A673 (cell line): Measurements from ENCODE around the gene MAGOH. TPM values are rescaled to one million over a fixed set of nuclear protein-coding genes. Genes with fewer than 3 reads are reported as not detected.

ENCODE experiments used
- BruUV-seq: library from RNA; stranded (reverse); fragments of 400-500 nt; replicated peaks from 2 replicates; lab custom pipeline; 2021; lab: Mats Ljungman, UMichigan
- CTCF ChIA-PET: fragments of 300-600 bp; sonication (Branson Sonifier 250); formaldehyde crosslinking; loops from one replicate; lab custom pipeline; 2022; ENCODE audit warnings: antibody characterized with exemption; lab: Charles Lee
- POLR2A ChIA-PET: fragments of 300-600 bp; sonication (Branson Sonifier 250); formaldehyde crosslinking; loops from one replicate; lab custom pipeline; 2022; ENCODE audit warnings: antibody characterized with exemption; ENCODE audit not compliant: low non-redundant PET; lab: Charles Lee
- DNase-seq: peaks from one replicate; pipeline ENCODE4 v3.0.0-alpha.2; 2015; ENCODE audit warnings: low spot score
- H3K27ac ChIP-seq: fragments of 200-600 bp; sonication (generic); 2 replicates; pipeline ENCODE4 v1.5.1; 2016; ENCODE audit warnings: mixed run types, low read depth, mild to moderate bottlenecking, mixed read lengths, antibody characterized with exemption, low read length; ENCODE audit not compliant: poor library complexity, severe bottlenecking
- H3K27me3 ChIP-seq: fragments of 200-600 bp; sonication (generic); replicated peaks from 2 replicates; pipeline ENCODE4 v1.6.1; 2017; ENCODE audit warnings: mixed run types, low read depth, mild to moderate bottlenecking, mixed read lengths, antibody characterized with exemption, low read length; ENCODE audit not compliant: insufficient read depth, poor library complexity
- H3K36me3 ChIP-seq: fragments of 200-600 bp; sonication (generic); 2 replicates; pipeline ENCODE4 v1.6.1; 2016; ENCODE audit warnings: mixed run types, mild to moderate bottlenecking, mixed read lengths, antibody characterized with exemption, low read length; ENCODE audit not compliant: insufficient read depth, poor library complexity, severe bottlenecking
- H3K4me1 ChIP-seq: fragments of 200-600 bp; sonication (generic); 2 replicates; pipeline ENCODE4 v1.6.1; 2017; ENCODE audit warnings: mixed run types, mild to moderate bottlenecking, mixed read lengths, antibody characterized with exemption, low read length; ENCODE audit not compliant: insufficient read depth, poor library complexity, severe bottlenecking
- H3K4me3 ChIP-seq: fragments of 200-600 bp; sonication (generic); 2 replicates; pipeline ENCODE4 v1.5.1; 2016; ENCODE audit warnings: low read depth, mixed run types, mild to moderate bottlenecking, mixed read lengths, low read length; ENCODE audit not compliant: poor library complexity, severe bottlenecking
- H3K9me3 ChIP-seq: fragments of 200-600 bp; sonication (generic); 2 replicates; pipeline ENCODE4 v1.6.1; 2016; ENCODE audit warnings: mixed run types, low read depth, mild to moderate bottlenecking, mixed read lengths, antibody characterized with exemption, low read length; ENCODE audit not compliant: poor library complexity, severe bottlenecking
- CTCF ChIP-seq: fragments of 300-800, 200-600 bp; sonication (generic); conservative IDR thresholded peaks from 2 replicates; pipeline ENCODE4 v1.5.1; 2017; ENCODE audit warnings: low read depth, mild to moderate bottlenecking, antibody characterized with exemption, low read length, moderate library complexity, mixed read lengths
- EZH2 ChIP-seq: fragments of 200-600 bp; sonication (generic); IDR thresholded peaks from 2 replicates; pipeline ENCODE4 v1.6.1; 2017; ENCODE audit warnings: borderline replicate concordance, low read depth, mild to moderate bottlenecking, mixed read lengths, antibody characterized with exemption, low read length; ENCODE audit not compliant: poor library complexity, severe bottlenecking
- intact Hi-C: fragments of 100-400 bp; cut with micrococcal nuclease; formaldehyde crosslinking; loops from one replicate; pipeline ENCODE4 v1.10.0; 2022; ENCODE audit not compliant: unreplicated experiment
- total RNA-seq: library from RNA; stranded (reverse); gene quantifications from 2 replicates; pipeline ENCODE4 v1.2.3, GENCODE V29; 2021

The MAGOH gene
- total RNA-seq, 1 experiment from 2014 or later: 76.3 TPM

- no TSS peak for BruUV-seq
- no peak for DNase-seq
Measured at GRCh38 chr1:53190210-53190611, 48.1 kb downstream of the MAGOH start.

GRCh38 chr1:53189061-53189460 lies 49.3 kb downstream of the MAGOH start:
- no peaks in the 10 kb centered on the region for H3K4me1 ChIP-seq
- TF ChIP-seq EZH2 (no peak), CTCF (no peak)
- CTCF ChIA-PET: no interaction called here
- no peaks in the 10 kb centered on the region for H3K27me3 ChIP-seq
- no peak overlapping the region for H3K4me3 ChIP-seq
- H3K36me3 ChIP-seq: no peaks in the 10 kb centered on the region
- no peak overlapping the region for H3K27ac ChIP-seq
- POLR2A ChIA-PET: no interaction called here
- no peaks in the 10 kb centered on the region for H3K9me3 ChIP-seq
- DNase-seq: no peak
- no TSS peak for BruUV-seq
- intact Hi-C loops: loop anchor here (5.0 to 10.0 kb wide), 3 partner anchors 124 to 487 kb away; partner anchors contain the start of genes PODN and ZYG11A

More at GRCh38 chr1:53190210-53190611, 48.1 kb downstream of the MAGOH start:
- Histone ChIP-seq H3K27ac (no peak overlapping the region), H3K4me1 (no peaks in the 10 kb centered on the region), H3K4me3 (no peak overlapping the region), H3K27me3 (no peaks in the 10 kb centered on the region), H3K36me3 (no peaks in the 10 kb centered on the region), H3K9me3 (no peaks in the 10 kb centered on the region)
- intact Hi-C loops: no loop called here
- POLR2A ChIA-PET: no interaction called here
- CTCF ChIA-PET: no interaction called here
- TF ChIP-seq CTCF: no peak
- TF ChIP-seq EZH2: no peak

GRCh38 chr1:53188099-53188498 lies 50.2 kb downstream of the MAGOH start:
- Histone ChIP-seq H3K36me3 (no peaks in the 10 kb centered on the region), H3K27ac (no peak overlapping the region), H3K9me3 (no peaks in the 10 kb centered on the region), H3K27me3 (no peaks in the 10 kb centered on the region), H3K4me3 (no peak overlapping the region), H3K4me1 (no peaks in the 10 kb centered on the region)
- POLR2A ChIA-PET: no interaction called here
- no peak for TF ChIP-seq EZH2
- no peak for TF ChIP-seq CTCF
- BruUV-seq: no TSS peak
- CTCF ChIA-PET: no interaction called here
- intact Hi-C loops: loop anchor here (5.0 to 10.0 kb wide), 3 partner anchors 123 to 486 kb away; partner anchors contain the start of genes PODN and ZYG11A
- no peak for DNase-seq
